Astrocyte (in vitro differentiated cells and primary cell): ENCODE data around the gene RPAP3. TPM values are rescaled to one million over a fixed set of nuclear protein-coding genes. Genes with fewer than 3 reads are reported as not detected.
"Not testable (repeated sequence)": the region's sequence is repeated elsewhere in the genome, so short reads cannot be mapped to it uniquely, and the experiment has no call there.

Experiments
- DNase-seq: peaks from one replicate; pipeline ENCODE4 v3.0.0-alpha.2; 2010; ENCODE audit warnings: low read depth
- FAIRE-seq: peaks from 2 replicates; lab custom pipeline; 2011; peaks lifted over from hg19 to GRCh38; lab: Jason Lieb, UNC
- H2AFZ ChIP-seq: 2 replicates; pipeline ENCODE4 v1.6.0; 2012; ENCODE audit warnings: low read depth, low read length, inconsistent platforms
- H3K27ac ChIP-seq: 2 replicates; pipeline ENCODE4 v1.5.1; 2011; ENCODE audit warnings: low read depth, low read length, inconsistent platforms
- H3K27me3 ChIP-seq: 2 replicates; pipeline ENCODE4 v1.6.0; 2011; ENCODE audit warnings: low read length, inconsistent platforms; ENCODE audit not compliant: insufficient read depth
- H3K36me3 ChIP-seq: 2 replicates; pipeline ENCODE4 v1.5.1; 2011; ENCODE audit warnings: low read length, inconsistent platforms; ENCODE audit not compliant: insufficient read depth
- H3K4me1 ChIP-seq: 2 replicates; pipeline ENCODE4 v1.5.1; 2011; ENCODE audit warnings: low read length, inconsistent platforms; ENCODE audit not compliant: insufficient read depth
- H3K4me2 ChIP-seq: 2 replicates; pipeline ENCODE4 v1.6.0; 2012; ENCODE audit warnings: low read length, inconsistent platforms
- H3K4me3 ChIP-seq: 2 replicates; pipeline ENCODE4 v1.5.1; 2011; ENCODE audit warnings: low read depth, mild to moderate bottlenecking, low read length, inconsistent platforms; ENCODE audit not compliant: insufficient read depth
- H3K79me2 ChIP-seq: 2 replicates; pipeline ENCODE4 v1.6.0; 2012; ENCODE audit warnings: mild to moderate bottlenecking, low read length, inconsistent platforms; ENCODE audit not compliant: insufficient read depth
- H3K9ac ChIP-seq: 2 replicates; pipeline ENCODE4 v1.6.0; 2012; ENCODE audit warnings: mild to moderate bottlenecking, low read length, inconsistent platforms
- H3K9me3 ChIP-seq: 2 replicates; pipeline ENCODE4 v1.5.1; 2012; ENCODE audit warnings: low read depth, mild to moderate bottlenecking, low read length, inconsistent platforms; ENCODE audit not compliant: insufficient read depth
- H4K20me1 ChIP-seq: 2 replicates; pipeline ENCODE4 v1.6.0; 2012; ENCODE audit warnings: low read length, inconsistent platforms; ENCODE audit not compliant: insufficient read depth
- H3K27ac Mint-ChIP-seq: one replicate; pipeline ENCODE4 v1.8.0; 2021; ENCODE audit warnings: mild to moderate bottlenecking, mixed read lengths; ENCODE audit not compliant: unreplicated experiment
- H3K27me3 Mint-ChIP-seq: one replicate; pipeline ENCODE4 v1.8.0; 2021; ENCODE audit warnings: low read depth, mixed read lengths; ENCODE audit not compliant: unreplicated experiment
- H3K36me3 Mint-ChIP-seq: one replicate; pipeline ENCODE4 v1.8.0; 2021; ENCODE audit warnings: low read depth, mixed read lengths; ENCODE audit not compliant: unreplicated experiment
- H3K4me1 Mint-ChIP-seq: one replicate; pipeline ENCODE4 v1.8.0; 2021; ENCODE audit warnings: low read depth, mixed read lengths; ENCODE audit not compliant: unreplicated experiment
- H3K4me3 Mint-ChIP-seq: one replicate; pipeline ENCODE4 v1.8.0; 2021; ENCODE audit warnings: mild to moderate bottlenecking, moderate library complexity, mixed read lengths; ENCODE audit not compliant: unreplicated experiment
- H3K9me3 Mint-ChIP-seq: one replicate; pipeline ENCODE4 v1.8.0; 2021; ENCODE audit warnings: mild to moderate bottlenecking, mixed read lengths; ENCODE audit not compliant: unreplicated experiment
- EZH2 ChIP-seq: IDR thresholded peaks from 2 replicates; pipeline ENCODE4 v1.6.1; 2012; ENCODE audit warnings: mild to moderate bottlenecking, low read length, inconsistent platforms; ENCODE audit not compliant: insufficient read depth
- total RNA-seq: library from RNA; stranded (reverse); gene quantifications from 2 replicates; pipeline ENCODE4 v1.2.1, GENCODE V29; 2021
- TF ChIP-seq, protein P1 (sequence below): IDR thresholded peaks from 2 replicates; pipeline ENCODE4 v1.5.1; 2011; ENCODE audit warnings: low read depth, mild to moderate bottlenecking, inconsistent platforms, low read length, moderate library complexity; ENCODE audit not compliant: insufficient read depth

RPAP3 gene
- total RNA-seq, 1 donor from 2014 or later: 39.2 TPM

DNA sequence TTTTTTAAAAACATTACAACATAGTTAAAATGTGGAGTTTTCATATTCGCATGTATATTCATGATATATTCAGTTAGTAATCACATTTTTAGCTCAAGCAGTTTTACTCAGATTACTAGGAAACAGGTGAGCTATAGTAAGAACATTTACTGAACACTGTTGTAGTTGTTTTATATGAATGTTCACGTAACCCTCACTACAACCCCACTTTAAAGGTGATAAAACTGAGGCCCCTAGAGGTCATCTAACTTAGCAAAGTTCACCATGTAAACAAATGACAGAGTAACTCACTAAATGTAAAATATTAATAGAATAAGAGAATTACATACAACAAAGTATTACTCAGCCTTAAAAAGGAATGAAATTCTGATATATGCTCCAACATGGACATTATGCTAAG, 26.0 kb downstream of the RPAP3 start:
- no peak for DNase-seq
- H4K20me1 ChIP-seq: no peaks in the 10 kb centered on the region
- H3K4me1 ChIP-seq: no peaks in the 10 kb centered on the region
- no peak overlapping the region for H2AFZ ChIP-seq
- no peak for FAIRE-seq
- H3K27ac Mint-ChIP-seq: no peak overlapping the region
- peaks cover 20% of the 10 kb centered on the region for H3K36me3 Mint-ChIP-seq
- no peaks in the 10 kb centered on the region for H3K27me3 Mint-ChIP-seq
- H3K4me2 ChIP-seq: no peak overlapping the region
- peaks cover 24% of the 10 kb centered on the region for H3K36me3 ChIP-seq
- no peak overlapping the region for H3K27ac ChIP-seq
- no peaks in the 10 kb centered on the region for H3K79me2 ChIP-seq
- H3K9ac ChIP-seq: no peak overlapping the region
- no peaks in the 10 kb centered on the region for H3K4me1 Mint-ChIP-seq
- H3K9me3 ChIP-seq: no peaks in the 10 kb centered on the region
- no peaks in the 10 kb centered on the region for H3K27me3 ChIP-seq
- no peak overlapping the region for H3K4me3 Mint-ChIP-seq
- peaks cover 2% of the 10 kb centered on the region for H3K9me3 Mint-ChIP-seq
- no peak overlapping the region for H3K4me3 ChIP-seq
- TF ChIP-seq, protein P1, sequence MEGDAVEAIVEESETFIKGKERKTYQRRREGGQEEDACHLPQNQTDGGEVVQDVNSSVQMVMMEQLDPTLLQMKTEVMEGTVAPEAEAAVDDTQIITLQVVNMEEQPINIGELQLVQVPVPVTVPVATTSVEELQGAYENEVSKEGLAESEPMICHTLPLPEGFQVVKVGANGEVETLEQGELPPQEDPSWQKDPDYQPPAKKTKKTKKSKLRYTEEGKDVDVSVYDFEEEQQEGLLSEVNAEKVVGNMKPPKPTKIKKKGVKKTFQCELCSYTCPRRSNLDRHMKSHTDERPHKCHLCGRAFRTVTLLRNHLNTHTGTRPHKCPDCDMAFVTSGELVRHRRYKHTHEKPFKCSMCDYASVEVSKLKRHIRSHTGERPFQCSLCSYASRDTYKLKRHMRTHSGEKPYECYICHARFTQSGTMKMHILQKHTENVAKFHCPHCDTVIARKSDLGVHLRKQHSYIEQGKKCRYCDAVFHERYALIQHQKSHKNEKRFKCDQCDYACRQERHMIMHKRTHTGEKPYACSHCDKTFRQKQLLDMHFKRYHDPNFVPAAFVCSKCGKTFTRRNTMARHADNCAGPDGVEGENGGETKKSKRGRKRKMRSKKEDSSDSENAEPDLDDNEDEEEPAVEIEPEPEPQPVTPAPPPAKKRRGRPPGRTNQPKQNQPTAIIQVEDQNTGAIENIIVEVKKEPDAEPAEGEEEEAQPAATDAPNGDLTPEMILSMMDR: no peak
- TF ChIP-seq EZH2: no peak

- Histone ChIP-seq H3K27me3 (no peaks in the 10 kb centered on the region), H3K4me3 (no peak overlapping the region), H3K36me3 (peaks cover 8% of the 10 kb centered on the region), H3K27ac (no peak overlapping the region), H3K79me2 (no peaks in the 10 kb centered on the region), H3K4me2 (no peak overlapping the region), H3K9me3 (no peaks in the 10 kb centered on the region), H3K4me1 (no peaks in the 10 kb centered on the region), H2AFZ (no peak overlapping the region), H3K9ac (no peak overlapping the region), H4K20me1 (no peaks in the 10 kb centered on the region)
- DNase-seq (no peak), FAIRE-seq (no peak)
- Mint-ChIP-seq H3K4me1 (no peaks in the 10 kb centered on the region), H3K27ac (no peak overlapping the region), H3K4me3 (no peak overlapping the region), H3K36me3 (peaks cover 16% of the 10 kb centered on the region), H3K27me3 (no peaks in the 10 kb centered on the region), H3K9me3 (peaks cover 2% of the 10 kb centered on the region)
- TF ChIP-seq, protein P1: no peak
- no peak for TF ChIP-seq EZH2
These were observed 33.8 kb downstream of the RPAP3 start for GRCh38 chr12:47672068-47672467.

- peaks cover 23% of the 10 kb centered on the region for H3K36me3 ChIP-seq
- FAIRE-seq, H3K27me3 Mint-ChIP-seq: not testable (repeated sequence)
These were observed 37.9 kb downstream of the RPAP3 start for GRCh38 chr12:47667935-47668334.

More at GRCh38 chr12:47667935-47668334, 37.9 kb downstream of the RPAP3 start:
- not testable (repeated sequence) for H3K9me3 ChIP-seq, H3K4me1 Mint-ChIP-seq, H3K4me3 Mint-ChIP-seq, H2AFZ ChIP-seq, H3K9me3 Mint-ChIP-seq, H3K79me2 ChIP-seq, H3K27ac Mint-ChIP-seq, H3K9ac ChIP-seq, H4K20me1 ChIP-seq, H3K4me3 ChIP-seq, H3K4me2 ChIP-seq, DNase-seq, H3K27me3 ChIP-seq, H3K4me1 ChIP-seq, H3K27ac ChIP-seq
- H3K36me3 Mint-ChIP-seq: peaks cover 11% of the 10 kb centered on the region
